Cortex of kidney (tissue), 1 donor: ENCODE measurements around the gene BRD3OS.
"Not testable (repeated sequence)": the region's sequence is repeated elsewhere in the genome, so short reads cannot be mapped to it uniquely, and the experiment has no call there.

Experiments
- DNase-seq: peaks from one replicate; lab custom pipeline; 2025; lab: John Stamatoyannopoulos, UW

Gene BRD3OS

DNA sequence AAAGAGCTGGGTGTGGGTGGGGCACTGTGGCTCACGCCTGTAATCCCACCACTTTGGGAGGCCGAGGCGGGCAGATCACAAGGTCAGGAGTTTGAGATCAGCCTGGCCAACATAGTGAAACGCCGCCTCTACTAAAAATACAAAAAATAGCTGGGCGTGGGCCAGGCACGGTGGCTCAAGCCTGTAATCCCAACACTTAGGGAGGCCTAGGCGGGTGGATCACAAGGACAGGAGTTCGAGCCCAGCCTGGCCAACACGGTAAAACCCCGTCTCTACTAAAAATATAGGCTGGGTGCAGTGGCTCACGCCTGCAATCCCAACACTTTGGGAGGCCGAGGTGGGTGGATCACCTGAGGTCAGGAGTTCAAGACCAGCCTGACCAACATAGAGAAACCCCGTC lies 36.5 kb upstream of the BRD3OS start:
- DNase-seq: not testable (repeated sequence)

GRCh38 chr9:133989625-133990365 lies 35.5 kb upstream of the BRD3OS start:
- DNase-seq: no peak

DNA sequence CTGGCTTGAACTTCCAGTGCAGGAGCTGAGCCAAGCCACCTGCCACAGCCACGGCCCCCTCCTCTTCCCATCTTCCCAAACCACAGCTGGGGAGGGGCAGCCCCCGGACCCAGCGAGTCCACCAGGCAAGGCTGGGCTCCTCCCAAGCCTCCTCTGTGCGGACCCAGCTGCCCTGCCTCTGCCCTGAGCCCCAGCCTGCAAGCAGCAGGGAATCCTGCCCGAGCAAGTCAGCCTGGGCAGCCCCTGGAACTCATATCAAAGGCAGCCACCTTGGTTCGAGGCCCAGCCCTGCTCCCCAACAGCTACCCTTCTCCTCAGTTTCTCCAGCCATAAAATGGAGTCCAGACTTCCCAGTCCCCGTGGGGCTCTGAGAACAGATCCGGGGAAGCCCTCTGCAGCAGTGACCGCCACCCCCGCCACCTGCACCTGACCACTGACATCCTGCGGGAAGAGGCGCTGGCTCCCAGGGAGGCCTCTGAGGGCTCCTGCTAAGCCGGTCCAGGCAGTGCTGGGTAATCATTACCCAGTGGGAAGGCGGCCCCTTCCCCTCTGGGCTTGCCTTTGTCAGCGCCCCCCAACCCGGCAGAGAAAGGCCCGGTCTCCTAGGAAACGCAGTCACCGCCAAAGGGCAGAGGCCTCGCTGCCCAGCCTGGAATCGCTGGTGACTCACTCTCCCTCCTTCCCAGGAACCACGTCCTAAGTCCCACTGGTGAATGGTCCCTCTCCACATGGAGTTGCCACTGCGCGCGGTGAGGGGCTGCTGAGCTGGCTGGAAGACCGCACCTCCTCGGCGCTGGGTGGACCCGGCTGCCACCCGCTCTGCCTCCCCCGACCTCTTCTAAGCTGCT lies 34.7 kb upstream of the BRD3OS start:
- no peak for DNase-seq

- no peak for DNase-seq
Observed at GRCh38 chr9:133991214-133991921, 33.9 kb upstream of the BRD3OS start.

GRCh38 chr9:133991964-133992779 lies 33.1 kb upstream of the BRD3OS start, which contains the start of gene VAV2:
Gene VAV2, minus strand, starts transcription at chr9:133992324. Its CDS starts 46 bp downstream, at chr9:133992278.
- no peak for DNase-seq

GRCh38 chr9:133992780-133993634 lies 32.3 kb upstream of the BRD3OS start:
- no peak for DNase-seq

DNA sequence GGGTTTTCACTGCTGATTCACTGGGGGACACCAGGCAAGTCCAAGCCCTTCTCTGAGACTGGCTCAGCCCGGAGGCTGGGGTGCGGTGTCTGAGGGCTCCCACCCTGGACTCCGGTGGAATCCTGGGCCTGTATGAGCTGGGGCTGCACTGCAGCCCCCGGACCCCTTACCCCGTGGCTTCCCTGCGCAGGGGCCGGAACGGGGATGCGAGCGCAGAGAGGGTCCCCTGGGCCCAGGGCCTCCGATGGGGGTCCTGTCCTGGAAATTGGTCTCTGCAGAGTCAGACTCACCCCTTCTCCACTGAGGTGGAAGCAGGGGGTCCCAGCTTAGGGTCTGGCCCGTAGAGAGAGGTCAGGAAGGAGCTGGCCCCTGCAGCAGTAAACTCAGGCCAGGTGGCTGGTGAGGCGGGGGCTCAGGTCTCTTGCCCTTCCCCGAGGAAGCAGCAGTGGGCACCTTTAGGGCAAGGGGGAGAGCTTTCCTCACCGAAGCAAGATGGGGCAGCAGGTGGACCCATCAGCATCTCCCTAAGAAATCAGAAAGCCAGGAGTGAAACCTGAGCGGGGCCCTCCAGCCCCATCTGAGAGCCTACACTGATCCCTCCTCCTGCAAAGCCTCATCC lies 31.5 kb upstream of the BRD3OS start:
- no peak for DNase-seq

DNA sequence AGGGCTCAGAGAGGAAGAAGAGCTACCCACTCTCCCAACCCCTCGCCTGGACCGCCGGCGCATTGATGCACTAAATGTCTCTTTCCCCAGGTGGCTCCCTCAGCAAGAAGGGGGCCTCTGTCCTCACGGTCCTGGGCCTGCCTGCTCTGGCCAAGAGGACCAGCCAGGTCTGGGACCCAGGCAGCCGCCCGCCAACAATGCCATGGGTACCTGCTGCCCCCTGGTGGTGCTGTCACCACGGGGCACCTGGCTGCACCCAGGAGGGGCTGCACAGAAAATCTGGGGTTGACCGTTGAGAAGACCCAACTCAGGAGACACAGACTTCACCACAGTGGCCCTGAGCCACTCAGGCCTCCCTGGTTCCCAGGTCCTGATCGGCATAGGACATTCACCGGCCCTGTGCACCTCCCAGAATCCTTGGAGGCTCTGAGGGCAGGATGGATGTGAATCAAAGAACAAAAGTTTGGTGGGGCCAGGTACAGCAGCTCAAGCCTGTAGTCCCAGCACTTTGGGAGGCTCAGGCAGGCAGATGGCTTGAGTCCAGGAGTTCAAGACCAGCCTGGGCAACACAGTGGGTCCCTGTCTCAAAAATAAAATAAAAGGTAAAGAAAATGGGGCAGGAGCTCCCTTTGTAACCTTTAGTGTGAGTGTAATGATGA lies 30.8 kb upstream of the BRD3OS start:
- no peak for DNase-seq

DNA sequence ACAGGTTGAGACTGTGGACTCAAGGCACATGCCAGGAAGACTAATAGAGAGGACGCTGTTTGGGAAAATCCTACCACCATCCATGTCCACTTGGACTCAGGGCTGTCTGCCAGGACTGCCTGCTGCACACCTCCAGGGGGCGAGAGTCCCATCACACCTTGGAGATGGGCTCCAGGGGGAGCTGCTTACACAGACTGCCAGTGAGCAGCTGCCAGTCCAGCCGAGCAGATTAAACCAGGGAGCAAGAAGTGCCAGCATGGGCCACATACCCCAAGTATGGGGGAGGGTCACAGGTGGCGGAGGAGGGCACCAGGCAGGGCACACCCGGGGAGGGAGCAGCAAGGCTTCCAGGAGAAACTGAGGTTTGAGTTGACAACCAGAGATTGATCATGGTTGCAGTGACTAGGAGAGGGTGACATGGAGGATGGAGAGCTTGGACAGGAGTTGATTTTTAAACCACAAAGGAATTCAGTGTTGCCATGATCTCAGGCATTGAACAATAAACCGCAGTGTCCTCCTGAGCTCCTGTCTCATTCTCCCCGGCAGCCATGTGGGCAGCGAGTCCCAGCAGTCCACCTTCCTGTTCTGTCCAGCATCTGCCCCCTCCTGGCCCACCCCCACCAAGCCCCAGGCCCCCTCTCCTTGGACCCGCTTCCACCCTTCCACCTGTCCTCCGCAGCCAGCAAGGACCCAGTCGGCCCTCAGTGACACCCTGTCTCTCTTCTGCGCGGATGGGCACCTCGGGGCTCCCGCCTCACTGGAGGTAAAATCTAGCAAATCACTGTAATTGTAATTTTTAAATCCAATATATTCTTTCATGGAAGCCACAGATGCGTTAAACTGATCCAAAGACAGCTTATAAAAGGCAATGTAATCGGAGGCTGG lies 30.0 kb upstream of the BRD3OS start:
- DNase-seq: no peak

DNA sequence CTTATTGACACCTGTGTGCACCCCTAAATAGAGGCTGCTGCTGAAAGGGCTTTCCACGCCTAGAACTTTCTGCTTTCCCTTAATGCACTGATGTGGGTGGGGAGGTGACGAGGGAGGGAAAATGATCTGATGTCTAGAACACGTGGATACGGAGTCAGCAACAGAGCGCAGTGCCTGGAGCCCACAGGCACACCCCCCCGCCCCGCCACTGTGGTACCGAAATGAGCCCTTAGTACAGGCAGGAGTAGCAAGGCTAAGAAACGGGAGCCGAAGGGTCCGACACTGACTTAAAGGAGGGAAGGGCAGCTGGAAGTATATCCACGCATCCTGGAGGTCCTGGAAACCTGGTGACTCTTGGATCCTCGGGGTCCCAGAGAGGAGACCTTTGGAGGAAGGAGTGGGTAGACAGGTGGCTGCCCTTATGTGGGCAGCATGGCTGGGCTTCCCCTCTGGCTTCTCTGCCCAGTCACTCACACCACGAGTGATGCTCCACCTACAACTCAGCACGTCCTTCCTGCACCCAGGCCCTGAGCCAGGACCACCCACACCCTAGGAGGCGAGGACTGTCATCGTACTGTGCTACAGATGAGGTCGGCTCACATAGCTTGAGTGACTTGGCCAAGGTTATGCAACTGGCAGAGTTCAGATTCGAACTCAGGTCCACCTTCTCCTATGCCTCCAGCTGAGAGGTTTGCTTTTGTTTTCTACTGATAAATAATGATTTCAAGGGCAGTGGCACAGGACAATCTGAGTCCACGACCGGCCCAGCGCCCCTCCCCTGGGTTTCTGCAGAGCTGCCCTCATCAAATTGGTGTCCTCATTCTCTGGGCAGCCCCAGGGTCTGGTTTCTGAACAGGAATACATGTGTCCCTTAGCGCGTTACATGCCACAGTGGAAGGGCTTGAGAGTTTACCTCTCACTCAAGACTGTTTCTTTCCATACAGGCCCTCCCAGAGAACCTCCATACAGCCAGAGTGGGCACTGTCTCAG lies 28.5 kb upstream of the BRD3OS start:
- DNase-seq: no peak

DNA sequence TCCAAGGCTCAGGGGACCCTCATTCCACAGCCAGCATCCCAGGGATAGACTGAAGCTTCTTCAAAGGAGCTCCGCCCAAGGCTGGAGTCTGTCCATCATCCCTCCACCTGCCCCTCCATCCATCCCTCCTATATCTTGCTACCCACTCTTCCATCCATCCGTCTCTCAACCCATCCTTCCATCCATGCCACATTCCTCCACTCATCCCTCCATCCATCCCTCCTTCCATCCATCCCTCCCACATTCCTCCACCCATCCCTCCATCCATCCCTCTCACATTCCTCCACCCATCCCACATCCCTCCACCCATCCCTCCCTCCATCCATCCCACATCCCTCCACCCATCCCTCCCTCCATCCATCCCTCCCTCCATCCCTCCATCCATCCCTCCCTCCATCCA lies 27.7 kb upstream of the BRD3OS start:
- DNase-seq: no peak

GRCh38 chr9:133998915-133999595 lies 26.2 kb upstream of the BRD3OS start:
- no peak for DNase-seq

DNA sequence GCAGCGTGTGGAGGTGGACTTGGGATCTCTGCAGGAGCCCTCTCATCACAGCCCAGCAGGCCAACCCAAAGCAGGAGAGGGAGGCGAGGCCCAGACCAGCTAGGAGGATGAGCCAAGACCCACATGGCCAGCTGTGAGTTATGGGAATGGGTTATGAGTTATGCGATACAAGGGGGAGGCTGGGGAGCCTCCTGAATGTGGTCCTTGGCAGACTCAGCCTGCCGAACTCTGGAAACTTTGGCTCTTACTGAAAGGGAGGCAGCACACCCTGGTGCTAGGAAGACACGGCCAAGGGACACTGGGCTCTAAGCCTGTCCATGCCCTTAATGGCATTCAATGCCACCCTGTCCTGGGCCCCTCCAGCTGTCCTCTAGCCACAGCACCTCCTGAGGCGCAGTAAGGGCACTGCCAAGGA lies 25.4 kb upstream of the BRD3OS start:
- no peak for DNase-seq

GRCh38 chr9:134002796-134003195 lies 22.5 kb upstream of the BRD3OS start:
- no peak for DNase-seq

DNA sequence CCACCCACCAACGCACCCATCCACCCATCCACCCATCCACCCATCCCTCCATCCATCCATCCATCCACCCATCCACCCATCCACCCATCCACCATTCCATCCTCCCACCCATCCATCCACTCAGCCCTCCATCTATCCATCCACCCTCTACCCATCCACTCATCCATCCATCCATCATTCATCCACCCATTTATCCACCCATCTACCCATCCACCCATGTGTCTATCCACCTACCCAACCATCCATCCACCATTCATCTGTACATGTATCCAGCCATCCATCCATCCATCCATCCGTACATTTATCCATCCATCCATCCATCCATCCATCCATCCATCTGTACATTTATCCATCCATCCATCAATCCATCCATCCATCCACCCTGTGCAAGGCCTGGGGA lies 22.0 kb upstream of the BRD3OS start:
- no peak for DNase-seq

DNA sequence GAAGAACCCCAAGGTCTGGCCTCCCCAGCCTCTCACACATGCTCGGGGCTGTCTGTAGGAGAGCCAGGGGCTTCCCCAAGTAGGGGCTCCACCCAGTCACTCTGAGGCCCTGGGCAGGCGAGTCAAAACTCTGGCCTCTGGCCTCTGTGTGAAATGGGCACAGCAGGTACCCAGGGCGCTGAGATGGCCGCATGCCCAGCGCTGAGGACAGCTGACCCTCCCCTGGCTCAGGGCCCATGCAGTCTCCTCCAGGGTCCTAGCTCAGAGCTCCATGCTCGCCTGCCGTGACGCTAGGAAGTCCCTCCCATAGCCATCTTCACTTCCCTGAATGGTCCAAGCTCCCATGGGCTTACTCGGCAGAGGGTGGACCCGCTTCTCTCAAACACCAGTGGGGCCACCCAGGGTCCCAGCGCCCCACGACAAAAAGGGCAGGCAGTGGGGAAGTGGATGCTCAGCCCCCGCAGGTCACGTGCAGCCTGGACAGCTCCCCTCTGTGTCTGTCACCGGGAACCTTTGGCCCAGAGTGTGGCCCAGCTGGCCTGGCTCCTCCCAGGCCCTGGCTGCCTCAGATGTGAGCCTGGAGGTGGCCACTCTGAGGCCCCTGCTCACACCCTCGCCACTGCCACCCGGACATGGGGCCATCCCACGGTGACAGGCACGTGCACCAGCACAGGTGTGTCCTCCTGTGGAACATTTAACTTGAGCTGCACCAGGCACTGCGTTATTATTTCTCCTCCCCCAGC lies 21.0 kb upstream of the BRD3OS start:
- DNase-seq: no peak
